ENCODE results near the gene KCNQ5.

GRCh38 chr6:72672906-72673305 is 51.0 kb downstream of the KCNQ5 start:
- TF ChIP-seq CTCF (optimal IDR thresholded peaks at IDR 0.05 in 1 of 3, IDR thresholded peaks at IDR 0.05 in 1 of 3, conservative IDR thresholded peaks at IDR 0.05 in 1 of 3; ENCODE audit: extremely low read depth in 1 of 3, insufficient read depth in 2 of 3, low read length in 3 of 3) (no peak), EZH2 (IDR thresholded peaks at IDR 0.05; ENCODE audit: low read length) (no peak)

Data from keratinocyte (primary cell).